HepG2 (cell line): ENCODE data around the gene DCAF6. TPM values are rescaled to one million over a fixed set of nuclear protein-coding genes. Genes with fewer than 3 reads are reported as not detected.
A peak's percentile ranks its signal among the peaks of the same experiment; 100 is the strongest.

Experiments used
- ATAC-seq: fragments of 200-7000 bp; cut with Tn5 transposase; 3 replicates; pipeline ENCODE4 v1.9.1; 2020; ENCODE audit warnings: mild to moderate bottlenecking, moderate library complexity
- BruUV-seq: library from RNA; stranded (reverse); fragments of 400-500 nt; replicated peaks from 2 replicates; lab custom pipeline; 2021; lab: Mats Ljungman, UMichigan
- CTCF ChIA-PET: fragments of 300-600 bp; formaldehyde crosslinking; extraction: SDS; loops from one replicate; lab custom pipeline; 2021; ENCODE audit warnings: low total read pairs, inconsistent platforms, low intra/inter-chr PET ratio; lab: Yijun Ruan, JAX
- POLR2A ChIA-PET: fragments of 350-600 bp; sonication (Branson Sonifier 250); formaldehyde crosslinking; loops from one replicate; lab custom pipeline; 2020; ENCODE audit warnings: antibody characterized with exemption, inconsistent platforms; lab: Yijun Ruan, JAX
- DNase-seq: peaks from one replicate; pipeline ENCODE4 v3.0.0-alpha.2; 2015; ENCODE audit warnings: low spot score
- FAIRE-seq: peaks from 3 replicates; lab custom pipeline; 2011; peaks lifted over from hg19 to GRCh38; lab: Jason Lieb, UNC
- H2AFZ ChIP-seq: one replicate; pipeline ENCODE4 v1.6.1; 2011; ENCODE audit warnings: low read length, inconsistent platforms
- H3K27ac ChIP-seq: fragments of 300-600 bp; 3 replicates; pipeline ENCODE4 v1.8.0; 2011; ENCODE audit warnings: mixed run types, mild to moderate bottlenecking, mixed read lengths, low read length, inconsistent platforms; ENCODE audit not compliant: insufficient read depth; ENCODE audit errors: extremely low read length
- H3K27me3 ChIP-seq, 2 experiments: fragments of 200-600 bp in 1 of 2; 2 replicates in 1 of 2; 3 replicates in 1 of 2; pipeline versions ENCODE4 v1.6.0 to v1.8.0; 2011; ENCODE audit warnings: low read length in 2 of 2, mild to moderate bottlenecking in 2 of 2, moderate library complexity in 2 of 2, inconsistent platforms in 1 of 2; ENCODE audit not compliant: insufficient read depth in 2 of 2, control insufficient read depth in 1 of 2
- H3K36me3 ChIP-seq, 2 experiments: fragments of 200-600 bp in 1 of 2; replicated peaks in 1 of 2; 2 replicates in 1 of 2; 3 replicates in 1 of 2; pipeline versions ENCODE4 v1.5.1 to v1.8.0; 2011; ENCODE audit warnings: low read length in 2 of 2, inconsistent platforms in 1 of 2; ENCODE audit not compliant: insufficient read depth in 2 of 2, control insufficient read depth in 1 of 2
- H3K4me1 ChIP-seq: 2 replicates; pipeline ENCODE4 v1.5.1; 2012; ENCODE audit warnings: low read length, inconsistent platforms; ENCODE audit not compliant: insufficient read depth
- H3K4me2 ChIP-seq: 2 replicates; pipeline ENCODE4 v1.6.0; 2011; ENCODE audit warnings: low read depth, low read length, inconsistent platforms
- H3K4me3 ChIP-seq, 3 experiments: fragments of 200-600 bp in 1 of 3; sonication (generic), shearing (Covaris generic) in 1 of 3; replicated peaks in 1 of 3; 2 replicates each; pipeline ENCODE4 v1.5.1; 2011 to 2016; ENCODE audit warnings: low read length in 3 of 3, inconsistent platforms in 2 of 3, low read depth in 2 of 3, mild to moderate bottlenecking in 2 of 3, control low read depth in 1 of 3, mixed read lengths in 1 of 3; ENCODE audit not compliant: insufficient read depth in 1 of 3
- H3K79me2 ChIP-seq: one replicate; pipeline ENCODE4 v1.6.1; 2011; ENCODE audit warnings: low read length, inconsistent platforms; ENCODE audit not compliant: insufficient read depth
- H3K9ac ChIP-seq: 2 replicates; pipeline ENCODE4 v1.6.0; 2011; ENCODE audit warnings: mild to moderate bottlenecking, low read depth, low read length, inconsistent platforms; ENCODE audit not compliant: insufficient read depth
- H3K9me3 ChIP-seq: 2 replicates; pipeline ENCODE4 v1.5.1; 2012; ENCODE audit warnings: mild to moderate bottlenecking, low read length
- H4K20me1 ChIP-seq: 2 replicates; pipeline ENCODE4 v1.6.0; 2011; ENCODE audit warnings: inconsistent platforms, mild to moderate bottlenecking, low read length, moderate library complexity; ENCODE audit not compliant: insufficient read depth
- AGO1 ChIP-seq: fragments of 200-400 bp; formaldehyde crosslinking; IDR thresholded peaks from 2 replicates; pipeline ENCODE4 v1.6.1; 2017; ENCODE audit warnings: mild to moderate bottlenecking, low read depth, low read length, moderate library complexity; ENCODE audit not compliant: poor library complexity, severe bottlenecking
- AKNA ChIP-seq: sonication (generic); formaldehyde crosslinking; IDR thresholded peaks from 2 replicates; pipeline ENCODE4 v1.4.0; 2020; ENCODE audit warnings: missing genetic modification reagents, borderline replicate concordance
- PAX8 ChIP-seq: sonication (generic); formaldehyde crosslinking; IDR thresholded peaks from 2 replicates; pipeline ENCODE4 v1.8.0; 2022; ENCODE audit warnings: mild to moderate bottlenecking, missing genetic modification reagents, borderline replicate concordance
- RBM39 ChIP-seq: fragments of 200-400 bp; formaldehyde crosslinking; IDR thresholded peaks from one replicate; pipeline ENCODE4 v1.6.1; 2018; ENCODE audit warnings: antibody characterized with exemption, mild to moderate bottlenecking, low read depth, low read length; ENCODE audit not compliant: poor library complexity, severe bottlenecking
- TRIM24 ChIP-seq: sonication (generic); formaldehyde crosslinking; IDR thresholded peaks from 2 replicates; pipeline ENCODE4 v1.8.0; 2022; ENCODE audit warnings: mild to moderate bottlenecking, missing genetic modification reagents
- ZNF577 ChIP-seq: sonication (generic); formaldehyde crosslinking; IDR thresholded peaks from 2 replicates; pipeline ENCODE4 v1.4.0; 2020; ENCODE audit warnings: mild to moderate bottlenecking, low read depth, missing genetic modification reagents, borderline replicate concordance
- ZNF580 ChIP-seq: IDR thresholded peaks from 2 replicates; pipeline ENCODE4 v1.6.1; 2016; ENCODE audit warnings: low read depth, borderline replicate concordance
- ZNF687 ChIP-seq: sonication (generic); formaldehyde crosslinking; IDR thresholded peaks from 2 replicates; pipeline ENCODE4 v1.5.1; 2020; ENCODE audit warnings: mild to moderate bottlenecking, missing genetic modification reagents, moderate library complexity
- WGBS: methylation state at CpG from one replicate; pipeline ENCODE4 v1.1.6; 2017; ENCODE audit warnings: low lambda C conversion rate; 5-methylcytosine and 5-hydroxymethylcytosine counted together
- in situ Hi-C: cut with HindIII; loops from 2 replicates; pipeline ENCODE4 v1.10.0; 2017; ENCODE audit warnings: low pct_unique_long_range_greater_than_20kb; ENCODE audit not compliant: extremely low pct_ligation_motif_present
- intact Hi-C: fragments of 100-400 bp; cut with micrococcal nuclease; formaldehyde crosslinking; loops from one replicate; pipeline ENCODE4 v1.10.0; 2022; ENCODE audit not compliant: unreplicated experiment
- polyA plus RNA-seq, 8 experiments: library from polyadenylated mRNA; depleted of rRNA in 3 of 8; stranded (reverse) in 7 of 8; unstranded in 1 of 8; fragments of >200 nt; fragmentation: Illumina TruSeq in 4 of 8; extraction: Trizol in 4 of 8; gene quantifications; 2 replicates each; pipeline versions ENCODE4 v1.2.1 to v1.2.3, GENCODE V29; 2011 to 2016; ENCODE audit warnings: low read depth in 4 of 8, missing spikeins in 1 of 8, mixed read lengths in 1 of 8; ENCODE audit not compliant: insufficient read depth in 1 of 8
- total RNA-seq, 5 experiments: library from RNA; depleted of rRNA; stranded (reverse); fragments of >200 nt; fragmentation: Illumina TruSeq; extraction: Trizol; gene quantifications; 2 replicates each; pipeline ENCODE4 v1.2.3, GENCODE V29; 2016; ENCODE audit warnings: low read depth in 1 of 5

DCAF6 gene
- total and polyA plus RNA-seq, 2 of the 13 experiments (the other 11 are each of a cell fraction or from before 2014, with no cell fraction given), result 24.7 to 33.7 TPM

- peak; percentile 13; the same call in 1 of the 2 replicates for TF ChIP-seq ZNF687
- peak; percentile 88 for TF ChIP-seq RBM39
- TF ChIP-seq ZNF577 (CRISPR knock-in tag), result 0 out of 2 replicates have a peak, but pooled peaks have one; percentile 18
- TF ChIP-seq TRIM24 (CRISPR knock-in tag), result no peak
Observed at GRCh38 chr1:167936930-167937708, 636 bp downstream of the DCAF6 start, which contains the start of gene MPC2 (continued).

GRCh38 chr1:167937709-167938010 is 1.2 kb downstream of the DCAF6 start:
- BruUV-seq, result no TSS peak
- ATAC-seq, result no peak
- in situ Hi-C loops (loop anchor here (10.0 kb wide), 1 partner anchor 223 kb away; no protein-coding TSS in a partner anchor), intact Hi-C loops (loop anchor here (5.0 to 10.0 kb wide), 3 partner anchors 133 to 710 kb away; partner anchors contain the start of gene MPZL1)
- CTCF ChIA-PET, result no interaction called here
- no peak for DNase-seq
- 1% methylated on average over 5 of the region's 5 CpGs for WGBS
- peaks cover 34% of the 10 kb centered on the region for H3K4me1 ChIP-seq
- H3K4me2 ChIP-seq, result peak overlapping the region; percentile 70
- FAIRE-seq, result no peak
- H3K79me2 ChIP-seq, result peaks cover 87% of the 10 kb centered on the region
- H3K9ac ChIP-seq, result peak overlapping the region; percentile 99
- peaks cover 17% of the 10 kb centered on the region for H4K20me1 ChIP-seq
- H2AFZ ChIP-seq, result no peak overlapping the region
- peak overlapping the region; percentile 97 for H3K27ac ChIP-seq
- peaks cover 0 to 5% of the 10 kb centered on the region in 2 experiments; a peak in 2 of 5 replicates for H3K36me3 ChIP-seq
- H3K9me3 ChIP-seq, result no peaks in the 10 kb centered on the region
- POLR2A ChIA-PET, result interaction anchor here (2.1 to 4.0 kb wide), 4 partner anchors 8 to 28 kb away, joined by 9 to 59 read pairs (median 27); no protein-coding TSS in a partner anchor
- peak overlapping the region; percentile 90 to 97 (median 96) for H3K4me3 ChIP-seq
- peaks cover 0 to 5% of the 10 kb centered on the region in 2 experiments; a peak in 1 of 5 replicates for H3K27me3 ChIP-seq
- TF ChIP-seq AKNA (no peak), PAX8 (CRISPR knock-in tag) (no peak), AGO1 (no peak), ZNF580 (CRISPR knock-in tag) (no peak)
